HG03442 (cell line): ENCODE results near the gene ASIC1.
"Not testable (repeated sequence)": the region's sequence is repeated elsewhere in the genome, so short reads cannot be mapped to it uniquely, and the experiment has no call there.

Source experiments
- ATAC-seq: cut with Tn5 transposase; IDR thresholded peaks from one replicate; pipeline ENCODE4 v1.9.1; 2021; ENCODE audit warnings: mild to moderate bottlenecking, moderate library complexity; ENCODE audit not compliant: unreplicated experiment

Gene ASIC1

DNA sequence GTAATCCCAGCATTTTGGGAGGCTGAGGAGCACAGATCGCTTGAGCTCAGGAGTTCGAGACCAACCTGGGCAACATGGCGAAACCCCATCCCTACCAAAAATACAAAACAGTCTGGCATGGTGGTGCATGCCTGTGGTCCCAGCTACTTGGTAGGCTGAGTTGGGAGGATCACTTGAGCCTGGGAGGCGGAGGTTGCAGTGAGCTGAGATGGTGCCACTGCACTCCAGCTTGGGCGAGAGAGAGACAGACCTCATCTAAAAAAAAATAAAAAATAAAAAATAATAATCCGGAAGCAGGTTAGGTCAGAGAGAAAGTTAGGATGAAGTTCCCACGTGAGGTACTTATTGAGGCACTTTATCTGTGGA is 27.0 kb downstream of the ASIC1 start:
- ATAC-seq: not testable (repeated sequence)

DNA sequence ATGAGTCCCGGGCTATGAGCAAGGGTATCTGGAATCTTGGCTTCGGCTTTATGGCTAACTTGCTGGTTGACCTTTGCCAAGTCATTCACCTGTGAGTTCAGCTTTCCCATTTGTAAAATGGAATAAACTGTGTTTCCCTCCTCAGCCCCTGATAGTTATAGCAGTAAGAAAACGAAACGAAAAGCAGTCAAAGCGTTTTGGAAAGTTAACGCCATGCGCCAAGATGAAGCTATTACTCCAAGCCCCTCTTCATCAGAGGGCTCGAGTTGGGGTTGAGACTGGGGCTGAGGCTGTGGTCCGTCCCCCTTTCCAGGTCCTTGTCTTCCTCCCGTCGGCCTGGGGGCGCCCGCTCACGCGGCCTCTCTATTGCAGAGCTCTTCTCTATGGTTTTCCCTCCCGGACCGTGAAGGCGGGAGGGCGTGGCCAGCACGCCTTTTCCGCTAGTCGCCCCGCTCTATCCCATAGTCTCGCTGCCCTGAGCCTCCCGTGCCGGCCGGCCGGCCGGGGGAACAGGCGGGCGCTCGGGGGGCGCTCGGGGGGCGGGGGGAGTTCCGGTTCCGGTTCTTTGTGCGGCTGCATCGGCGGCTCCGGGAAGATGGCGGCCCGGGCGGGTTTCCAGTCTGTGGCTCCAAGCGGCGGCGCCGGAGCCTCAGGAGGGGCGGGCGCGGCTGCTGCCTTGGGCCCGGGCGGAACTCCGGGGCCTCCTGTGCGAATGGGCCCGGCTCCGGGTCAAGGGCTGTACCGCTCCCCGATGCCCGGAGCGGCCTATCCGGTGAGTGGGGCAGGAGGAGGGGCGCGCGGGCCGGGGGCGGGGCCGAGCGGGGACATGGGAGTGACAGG is 27.6 kb downstream of the ASIC1 start, which contains the start of gene SMARCD1:
Gene SMARCD1, plus strand, starts transcription at position 568 of the 840 bp plus-strand sequence. Its CDS starts 28 bp downstream, at position 596.
- ATAC-seq: peak; percentile 84

DNA sequence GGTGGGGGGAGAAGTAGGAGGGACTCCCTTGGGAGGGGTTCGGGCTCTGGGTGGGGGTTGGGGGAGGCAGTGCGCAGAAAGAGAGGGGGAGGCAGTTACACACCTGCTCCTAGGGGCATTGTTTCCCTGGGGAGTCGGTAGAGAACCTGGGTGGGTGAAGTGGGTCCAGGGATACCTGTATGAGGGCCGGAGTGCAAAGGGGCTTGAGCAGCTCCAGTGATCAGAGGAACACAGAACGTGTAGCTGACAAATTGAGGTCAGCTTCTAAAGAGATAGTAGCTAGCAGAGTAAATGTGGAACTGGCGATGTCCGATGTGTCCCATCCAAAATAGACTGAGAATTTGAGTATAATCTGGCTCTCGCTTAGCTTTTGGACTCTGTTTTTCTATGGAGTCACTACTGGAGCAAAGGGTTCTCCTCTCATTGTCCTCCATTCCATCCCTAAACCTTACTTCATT is 28.2 kb downstream of the ASIC1 start:
- no peak for ATAC-seq

DNA sequence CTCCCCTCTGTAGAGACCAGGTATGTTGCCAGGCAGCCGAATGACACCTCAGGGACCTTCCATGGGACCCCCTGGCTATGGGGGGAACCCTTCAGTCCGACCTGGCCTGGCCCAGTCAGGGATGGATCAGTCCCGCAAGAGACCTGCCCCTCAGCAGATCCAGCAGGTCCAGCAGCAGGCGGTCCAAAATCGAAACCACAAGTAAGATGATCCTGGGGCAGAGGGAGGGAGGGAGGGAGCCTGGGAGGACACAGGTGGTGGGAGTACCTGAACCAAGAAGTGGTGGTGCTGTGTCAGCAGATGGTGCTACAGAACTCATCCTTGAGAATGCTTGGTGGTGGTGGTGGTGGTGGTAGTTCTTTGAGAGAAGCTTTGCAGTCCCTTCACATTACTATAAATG is 28.8 kb downstream of the ASIC1 start:
- no peak for ATAC-seq

DNA sequence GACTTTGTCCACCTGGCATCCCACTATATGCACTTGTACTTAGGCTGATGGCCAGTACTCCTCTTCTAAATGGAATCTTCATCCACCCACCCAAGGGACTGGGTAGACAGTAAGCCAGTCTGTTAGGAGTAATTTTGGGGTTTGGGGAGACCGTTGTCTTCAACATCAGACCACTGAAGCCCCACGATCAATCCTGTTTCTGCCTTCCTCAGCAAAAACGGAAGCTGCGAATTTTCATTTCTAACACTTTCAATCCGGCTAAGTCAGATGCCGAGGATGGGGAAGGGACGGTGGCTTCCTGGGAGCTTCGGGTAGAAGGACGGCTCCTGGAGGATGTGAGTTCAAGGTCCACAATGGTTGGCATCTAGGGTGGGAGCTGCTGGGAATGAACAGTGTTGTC is 29.8 kb downstream of the ASIC1 start:
- ATAC-seq: no peak

DNA sequence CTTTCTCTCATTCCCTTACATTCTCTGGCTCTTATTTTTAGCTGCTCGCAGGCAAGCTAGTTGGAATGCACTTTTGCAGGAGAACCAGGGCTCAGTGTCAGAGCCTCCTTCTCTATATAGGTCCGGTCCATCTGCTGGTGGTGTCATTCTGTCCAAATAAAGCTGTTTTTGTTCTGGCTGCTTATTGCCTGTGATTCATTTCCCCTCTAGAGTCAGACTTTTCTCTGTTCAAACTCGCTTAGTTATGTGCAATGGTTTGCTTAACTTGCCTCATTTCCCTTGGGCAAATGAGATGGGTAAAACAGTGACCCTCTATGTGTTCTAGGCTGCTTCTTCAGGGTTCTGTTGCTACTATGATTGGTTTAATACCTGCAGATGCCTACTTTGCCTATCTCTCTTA is 30.6 kb downstream of the ASIC1 start:
- no peak for ATAC-seq

DNA sequence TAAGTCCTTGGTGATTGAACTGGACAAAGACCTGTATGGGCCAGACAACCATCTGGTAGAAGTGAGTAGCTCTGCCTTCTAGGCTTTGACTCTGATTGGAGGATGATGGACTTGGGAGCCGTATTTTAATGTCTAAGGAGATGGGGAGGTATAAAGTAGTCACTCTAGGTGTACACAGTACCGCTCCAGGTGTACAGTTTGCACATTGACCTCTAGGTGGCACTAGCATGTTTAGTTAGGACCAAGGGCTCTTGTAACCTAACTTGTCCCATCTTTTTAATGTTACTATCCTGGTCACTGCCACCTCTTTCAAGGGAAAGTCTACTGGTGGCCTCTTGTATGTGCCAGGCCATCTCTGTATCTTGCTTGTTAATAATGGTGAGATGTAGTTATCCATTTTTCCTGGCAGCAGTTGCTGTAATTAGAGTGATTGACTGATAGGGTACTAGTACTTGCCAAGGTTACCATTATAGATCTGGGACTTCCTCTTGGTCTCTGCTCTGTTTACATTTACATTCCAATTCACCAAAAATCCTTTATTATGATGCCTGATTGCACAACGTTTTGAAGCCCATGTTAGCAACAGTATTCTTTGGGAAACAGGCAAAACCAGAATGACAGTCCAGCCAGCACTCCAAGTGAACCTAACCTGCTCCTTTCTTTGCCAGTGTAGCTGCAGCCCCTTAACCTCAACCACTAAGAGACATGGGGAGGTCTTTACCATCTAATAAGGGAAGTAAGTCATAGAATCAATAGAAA is 31.4 kb downstream of the ASIC1 start:
- no peak for ATAC-seq

DNA sequence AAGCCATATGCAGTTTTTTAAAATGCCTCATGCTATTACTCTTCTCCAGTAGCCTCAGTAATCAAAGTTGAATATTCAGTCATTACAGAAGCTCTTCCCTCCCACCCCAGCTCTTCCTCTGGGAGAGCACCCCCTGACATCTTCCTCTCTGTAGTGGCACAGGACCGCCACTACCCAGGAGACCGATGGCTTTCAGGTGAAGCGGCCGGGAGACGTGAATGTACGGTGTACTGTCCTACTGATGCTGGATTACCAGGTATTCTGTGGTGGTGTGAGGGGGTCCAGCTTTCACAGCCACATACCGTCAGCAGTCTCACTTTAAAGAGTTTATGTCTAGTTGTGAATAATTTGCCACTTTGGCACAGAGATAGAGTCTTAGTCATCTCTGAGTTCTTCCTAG is 32.3 kb downstream of the ASIC1 start:
- no peak for ATAC-seq

DNA sequence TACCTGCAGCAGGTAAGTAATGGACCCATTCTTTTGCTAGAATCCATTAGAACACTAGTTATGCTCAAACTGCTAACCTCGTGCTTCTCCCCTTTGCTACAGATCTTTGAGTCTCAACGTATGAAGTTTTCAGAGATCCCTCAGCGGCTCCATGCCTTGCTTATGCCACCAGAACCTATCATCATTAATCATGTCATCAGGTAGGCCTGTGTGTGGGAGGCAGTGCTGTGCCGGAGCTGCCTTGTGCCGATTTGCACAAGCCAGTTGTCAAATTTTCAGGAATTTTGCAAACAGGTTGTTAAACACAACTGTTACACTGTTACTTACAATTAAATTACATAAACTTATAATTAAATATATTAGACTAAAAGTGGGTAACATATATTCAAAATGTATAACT is 33.0 kb downstream of the ASIC1 start:
- ATAC-seq: no peak

DNA sequence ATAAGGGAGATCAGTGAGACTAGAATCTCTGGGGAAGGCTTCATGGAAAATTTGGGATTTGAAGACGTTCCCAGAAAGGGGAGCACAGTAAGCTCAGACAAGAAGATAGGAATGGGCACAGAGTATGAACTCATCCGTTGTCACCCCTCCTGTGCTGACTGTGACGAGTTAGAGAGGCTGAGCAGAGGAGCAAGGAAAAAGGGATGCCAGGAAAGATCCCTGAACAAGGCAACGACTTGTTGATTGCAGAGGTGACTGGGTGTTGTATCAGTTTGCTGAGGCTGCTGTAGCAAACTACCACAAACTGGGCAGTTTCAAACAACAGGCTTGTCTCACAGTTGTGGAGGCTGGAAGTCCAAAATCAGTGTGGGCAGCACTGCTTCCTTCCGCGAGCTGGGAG is 40.6 kb downstream of the ASIC1 start:
- no peak for ATAC-seq

DNA sequence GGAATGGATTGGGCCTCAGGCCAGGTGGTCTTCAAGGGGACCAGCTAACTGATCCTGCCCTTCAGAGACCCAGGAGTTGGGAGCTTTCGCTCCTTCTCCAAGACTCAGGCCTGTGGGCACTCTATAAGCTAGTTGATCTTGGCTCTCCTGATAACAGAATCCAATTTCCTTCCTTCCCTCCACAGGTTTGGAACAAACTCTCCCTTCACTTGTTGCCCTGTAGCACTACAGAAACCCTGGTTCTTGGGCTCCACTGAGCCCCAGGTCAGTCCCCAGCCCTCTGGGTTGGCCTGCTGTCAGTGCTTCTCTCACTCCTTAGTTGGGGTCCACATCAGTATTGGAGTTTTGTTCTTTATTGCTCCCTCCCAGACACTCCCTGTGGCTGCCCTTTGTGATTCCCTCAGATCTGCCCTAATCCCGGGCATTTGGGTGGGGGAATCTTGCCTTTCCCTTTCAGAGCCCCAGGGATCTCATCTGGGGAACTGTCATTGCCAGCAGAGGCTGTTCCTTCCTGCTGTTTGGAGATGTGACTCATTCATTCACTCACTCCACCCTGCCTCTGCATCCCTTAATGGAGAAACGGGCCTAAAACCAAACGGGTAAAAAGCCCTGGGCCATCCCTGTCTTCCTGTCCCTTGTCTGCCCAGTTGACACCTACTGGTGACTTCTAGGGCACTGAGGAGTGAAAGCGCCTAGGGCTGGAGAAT is 42.1 kb downstream of the ASIC1 start:
- no peak for ATAC-seq

DNA sequence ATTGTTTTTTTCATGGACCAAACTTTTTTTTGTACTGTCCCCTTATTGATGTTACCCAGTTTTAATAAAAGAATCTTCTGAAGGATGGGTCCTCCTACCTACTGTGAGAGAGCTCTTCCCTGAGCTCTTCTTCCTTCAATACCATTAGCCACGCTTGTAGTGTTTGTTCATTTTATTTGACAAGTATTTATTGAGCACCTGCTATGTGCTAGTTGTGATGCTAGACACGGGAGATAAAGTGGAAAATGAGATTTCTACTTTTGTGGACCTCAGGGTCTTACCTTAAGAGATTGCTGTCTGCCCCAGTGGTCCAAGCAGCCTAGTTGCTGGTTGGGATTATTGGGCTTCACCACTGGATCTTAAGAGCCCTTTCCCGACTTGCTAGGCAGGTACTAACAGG is 43.2 kb downstream of the ASIC1 start:
- no peak for ATAC-seq

DNA sequence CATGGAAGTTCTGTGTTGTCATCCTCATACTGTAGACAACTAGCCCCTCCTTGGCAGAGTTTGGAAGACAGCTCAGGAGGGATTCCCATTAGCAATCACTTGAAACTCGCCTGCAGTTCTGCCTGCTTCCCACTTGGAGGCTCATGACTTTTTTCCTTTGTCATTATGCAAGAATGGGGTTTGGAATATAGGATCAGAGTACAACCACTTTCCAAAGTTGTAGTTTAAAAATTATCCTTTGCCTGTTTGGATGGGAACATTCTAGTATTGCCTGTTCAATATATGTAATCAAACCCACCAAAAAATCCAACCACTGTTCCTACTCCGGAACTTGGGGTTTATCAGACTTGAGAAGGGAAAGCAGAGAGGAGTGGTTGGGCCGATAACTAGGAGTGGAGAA is 44.3 kb downstream of the ASIC1 start:
- ATAC-seq: no peak

DNA sequence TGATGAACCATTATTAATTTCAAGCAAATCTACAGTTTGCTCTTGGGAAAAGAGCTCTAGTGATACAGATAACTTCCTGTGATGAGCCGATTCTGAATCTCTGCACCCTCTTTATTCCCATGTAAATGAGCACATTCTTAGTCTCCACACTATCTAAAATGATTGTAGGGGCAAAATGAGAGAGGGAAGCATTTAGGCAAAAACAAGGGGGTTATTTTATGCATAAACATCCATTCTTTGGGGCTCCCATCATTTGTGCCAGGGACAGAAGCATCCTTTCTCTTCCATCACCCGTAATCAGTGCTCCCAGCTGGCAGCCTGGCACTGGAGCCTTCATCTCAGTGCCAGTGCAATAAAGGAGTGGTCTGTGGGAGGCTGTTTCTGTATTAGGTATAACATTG is 44.7 kb downstream of the ASIC1 start:
- no peak for ATAC-seq

DNA sequence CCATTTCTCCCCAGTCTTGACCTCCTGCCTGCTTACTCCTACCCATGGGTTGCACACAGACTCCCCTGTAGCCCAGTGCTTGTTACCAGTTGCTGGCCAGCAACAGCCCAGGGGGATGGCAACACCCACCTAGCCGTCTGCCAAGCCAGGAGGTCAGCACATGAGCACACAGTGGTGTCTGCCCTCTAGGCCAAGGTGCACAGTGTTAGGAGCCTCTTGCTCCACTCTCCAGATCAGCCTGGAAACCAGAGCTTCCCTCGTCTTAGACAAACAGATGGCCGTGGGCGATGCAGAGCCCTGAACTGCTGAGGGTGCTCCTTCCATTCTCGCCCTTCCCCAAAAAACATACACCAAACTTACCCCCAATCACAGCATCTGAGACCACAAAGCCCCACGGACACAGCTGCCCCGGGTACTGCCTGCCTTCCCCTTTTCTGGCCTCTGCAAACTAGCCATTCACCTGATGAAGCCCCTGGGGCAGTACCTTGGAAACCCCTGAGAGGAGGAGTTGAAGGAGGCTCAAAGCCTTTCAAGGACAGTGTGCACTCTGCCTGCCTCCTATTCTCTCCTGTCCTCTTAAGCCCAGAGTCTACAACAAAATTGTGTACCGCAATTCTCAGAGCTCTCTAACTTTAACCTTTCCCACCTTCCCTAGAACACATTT is 45.4 kb downstream of the ASIC1 start:
- no peak for ATAC-seq

DNA sequence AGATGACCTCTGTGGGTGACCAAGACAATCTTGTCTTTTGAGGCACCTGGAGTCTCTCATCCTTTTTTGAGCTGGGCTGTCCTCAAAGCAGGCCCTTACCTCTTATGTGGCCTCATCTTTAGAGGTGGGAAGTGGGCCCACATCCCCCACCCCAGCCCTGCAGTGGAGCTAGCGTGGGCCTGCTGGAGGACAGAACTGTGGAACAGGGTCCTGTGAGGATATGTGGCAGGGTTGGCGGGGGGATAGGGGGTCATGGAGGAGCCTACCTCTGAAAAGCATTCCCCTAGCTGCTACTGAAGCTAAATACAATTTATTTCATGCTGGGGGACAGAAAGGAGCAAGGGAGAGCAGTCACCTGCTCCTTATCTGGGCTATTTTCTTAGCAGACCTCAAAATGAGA is 46.0 kb downstream of the ASIC1 start:
- ATAC-seq: no peak

DNA sequence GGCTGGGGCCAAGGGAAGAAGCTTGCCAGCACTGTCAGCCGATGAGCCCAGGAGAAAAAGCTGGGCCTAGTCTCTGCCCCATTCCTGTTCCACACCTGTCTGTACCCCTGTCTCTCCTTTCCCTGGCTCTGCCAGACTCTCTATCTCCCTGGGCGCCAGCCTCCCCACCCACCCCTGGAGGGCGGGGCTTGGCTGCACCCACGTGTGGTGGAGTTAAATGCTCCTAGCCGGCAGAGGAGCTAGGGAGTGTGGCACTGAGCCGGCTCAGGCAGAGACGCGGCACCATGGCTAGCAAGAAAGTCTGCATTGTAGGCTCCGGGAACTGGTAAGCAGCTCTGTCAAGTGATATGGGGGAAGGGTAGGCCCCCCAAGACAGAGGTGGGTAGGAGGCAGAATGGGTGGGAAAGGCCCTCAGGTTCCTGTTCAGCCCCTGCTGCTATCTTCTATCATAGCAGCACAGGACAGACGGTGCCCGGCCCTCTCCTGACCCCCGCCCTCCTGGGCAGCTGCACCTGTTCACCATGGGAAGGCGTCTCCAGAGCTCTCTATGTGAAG is 46.4 kb downstream of the ASIC1 start, which contains the start of gene GPD1:
Gene GPD1, plus strand, starts transcription at position 242 of the 555 bp plus-strand sequence. Its CDS starts 43 bp downstream, at position 285.
- no peak for ATAC-seq

DNA sequence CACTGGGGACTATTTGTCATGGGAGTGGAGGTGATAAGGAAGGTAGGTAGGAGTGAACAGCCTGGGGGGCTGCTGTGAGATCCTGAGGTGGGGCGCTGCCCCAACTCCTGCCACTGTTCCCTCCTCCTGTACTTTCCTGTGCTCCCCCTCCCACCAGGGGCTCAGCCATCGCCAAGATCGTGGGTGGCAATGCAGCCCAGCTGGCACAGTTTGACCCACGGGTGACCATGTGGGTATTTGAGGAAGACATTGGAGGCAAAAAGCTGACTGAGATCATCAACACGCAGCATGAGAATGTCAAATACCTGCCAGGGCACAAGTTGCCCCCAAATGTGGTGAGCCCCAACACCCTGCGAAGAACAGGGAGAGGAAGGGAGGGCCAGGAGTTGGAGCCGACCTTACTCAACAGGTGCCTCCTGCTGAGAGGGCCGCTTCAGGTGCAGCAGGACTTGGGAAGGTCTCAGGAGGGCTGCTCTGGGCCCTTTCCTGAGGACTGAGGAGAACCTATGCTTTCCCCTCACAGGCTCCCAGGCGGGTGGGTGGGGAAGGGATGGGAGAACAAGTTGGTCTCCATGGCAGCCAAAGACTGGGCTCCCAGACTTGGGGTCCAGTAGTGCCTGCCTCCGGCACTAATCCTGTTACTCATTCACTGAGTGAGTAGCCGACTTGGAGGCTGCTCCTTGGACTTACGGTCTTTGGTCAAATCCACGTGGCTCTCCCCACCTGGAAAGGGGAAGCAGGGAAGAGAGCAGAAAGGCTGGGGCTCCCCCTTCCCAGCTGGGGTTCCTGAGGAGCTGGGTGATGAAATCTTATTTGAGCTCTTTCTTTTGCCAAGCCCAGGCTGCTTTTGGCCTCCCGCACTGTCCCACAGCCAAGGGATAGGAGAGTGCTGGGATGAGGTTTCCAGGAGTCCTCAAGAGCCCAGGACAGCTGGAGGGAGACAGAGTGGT is 47.3 kb downstream of the ASIC1 start:
- no peak for ATAC-seq

DNA sequence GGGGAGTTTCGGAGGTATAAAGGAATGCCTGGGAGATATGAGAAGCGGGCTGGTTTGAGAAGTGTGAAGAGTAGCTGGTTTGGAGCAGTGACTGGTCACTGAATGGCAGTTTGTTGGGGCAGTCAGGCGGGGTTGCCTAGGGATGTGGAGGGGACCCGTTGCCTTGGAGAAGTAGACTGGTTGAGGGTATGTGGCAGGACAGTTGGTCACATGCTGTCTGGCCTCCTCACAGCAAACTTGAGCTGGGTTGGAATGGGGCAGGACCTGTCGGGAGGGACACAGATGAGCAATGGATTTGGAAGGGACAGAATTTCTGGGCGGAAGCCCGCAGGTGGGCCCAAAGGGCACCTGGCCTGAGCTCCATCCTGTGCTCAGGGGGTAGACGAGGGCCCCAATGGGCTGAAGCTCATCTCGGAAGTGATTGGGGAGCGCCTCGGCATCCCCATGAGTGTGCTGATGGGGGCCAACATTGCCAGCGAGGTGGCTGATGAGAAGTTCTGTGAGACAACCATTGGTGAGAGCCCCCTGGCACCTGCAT is 48.6 kb downstream of the ASIC1 start:
- no peak for ATAC-seq
